RPMI7951 (cell line): ENCODE data around the gene COL18A1. TPM values are rescaled to one million over a fixed set of nuclear protein-coding genes. Genes with fewer than 3 reads are reported as not detected.
"Not testable (repeated sequence)": the region's sequence is repeated elsewhere in the genome, so short reads cannot be mapped to it uniquely, and the experiment has no call there.

ENCODE experiments used
- DNase-seq: peaks from one replicate; pipeline ENCODE4 v3.0.0-alpha.2; 2012; ENCODE audit warnings: low read depth
- total RNA-seq: library from RNA; depleted of rRNA; stranded (reverse); fragments of >200 nt; shearing (Covaris generic); gene quantifications from 2 replicates; pipeline ENCODE4 v1.2.3, GENCODE V29; 2014; rRNA removed

The COL18A1 gene
- 72.3 and 126 TPM in 2 replicates for total RNA-seq

DNA sequence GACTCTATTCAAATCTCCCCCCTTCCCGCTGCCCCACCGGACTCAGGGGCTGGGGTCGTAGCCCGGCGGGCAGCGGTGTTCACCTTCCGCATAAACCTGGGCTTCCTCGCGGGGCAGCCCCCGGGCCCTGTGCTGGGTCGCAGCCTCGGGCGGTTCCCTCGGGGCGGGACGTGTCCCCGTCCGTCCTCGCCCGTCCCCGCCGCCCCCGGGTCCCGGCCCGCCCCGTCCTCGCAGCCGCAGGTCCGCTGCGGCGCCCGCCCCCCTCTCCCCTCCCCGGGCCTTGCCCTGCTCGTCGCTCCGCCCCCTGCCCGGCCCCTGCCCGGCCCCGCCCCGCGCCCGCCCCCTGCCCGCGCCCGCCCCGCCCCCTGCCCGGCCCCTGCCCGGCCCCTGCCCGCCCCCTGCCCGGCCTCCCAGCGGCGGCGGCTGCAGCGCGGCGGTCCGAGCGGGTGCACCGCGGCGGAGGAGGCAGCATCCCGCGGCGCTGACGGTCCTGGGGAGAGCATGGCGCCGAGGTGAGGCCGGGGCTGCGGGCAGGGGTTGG lies at the start of gene COL18A1:
Gene COL18A1, plus strand, starts transcription at position 436 of the 541 bp plus-strand sequence. Its CDS starts 66 bp downstream, at position 502.
- peak; percentile 42 for DNase-seq

- DNase-seq, result no peak
Measured at GRCh38 chr21:45355573-45355972, 49.4 kb upstream of the COL18A1 start.

DNA sequence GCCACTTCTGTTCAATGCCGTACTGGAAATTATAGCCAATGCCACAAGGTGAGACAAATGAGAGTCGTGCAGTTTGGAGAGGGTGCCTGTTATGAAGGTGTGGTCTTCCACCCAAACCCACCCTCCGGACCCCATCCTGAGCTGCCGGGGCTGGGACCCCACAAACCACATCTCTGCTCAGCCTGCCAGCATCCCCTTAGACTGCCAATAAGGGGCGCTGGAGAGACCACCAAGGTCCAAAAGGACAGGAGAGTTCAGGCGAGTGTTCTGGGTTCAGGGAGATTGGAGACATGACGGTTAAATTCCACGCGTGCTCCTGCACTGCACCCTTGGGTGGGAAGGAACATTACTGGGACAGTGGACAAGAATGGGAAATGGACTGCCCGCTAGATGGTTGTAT lies 48.7 kb upstream of the COL18A1 start:
- no peak for DNase-seq

GRCh38 chr21:45356653-45357435 lies 48.1 kb upstream of the COL18A1 start:
- DNase-seq, result no peak

DNA sequence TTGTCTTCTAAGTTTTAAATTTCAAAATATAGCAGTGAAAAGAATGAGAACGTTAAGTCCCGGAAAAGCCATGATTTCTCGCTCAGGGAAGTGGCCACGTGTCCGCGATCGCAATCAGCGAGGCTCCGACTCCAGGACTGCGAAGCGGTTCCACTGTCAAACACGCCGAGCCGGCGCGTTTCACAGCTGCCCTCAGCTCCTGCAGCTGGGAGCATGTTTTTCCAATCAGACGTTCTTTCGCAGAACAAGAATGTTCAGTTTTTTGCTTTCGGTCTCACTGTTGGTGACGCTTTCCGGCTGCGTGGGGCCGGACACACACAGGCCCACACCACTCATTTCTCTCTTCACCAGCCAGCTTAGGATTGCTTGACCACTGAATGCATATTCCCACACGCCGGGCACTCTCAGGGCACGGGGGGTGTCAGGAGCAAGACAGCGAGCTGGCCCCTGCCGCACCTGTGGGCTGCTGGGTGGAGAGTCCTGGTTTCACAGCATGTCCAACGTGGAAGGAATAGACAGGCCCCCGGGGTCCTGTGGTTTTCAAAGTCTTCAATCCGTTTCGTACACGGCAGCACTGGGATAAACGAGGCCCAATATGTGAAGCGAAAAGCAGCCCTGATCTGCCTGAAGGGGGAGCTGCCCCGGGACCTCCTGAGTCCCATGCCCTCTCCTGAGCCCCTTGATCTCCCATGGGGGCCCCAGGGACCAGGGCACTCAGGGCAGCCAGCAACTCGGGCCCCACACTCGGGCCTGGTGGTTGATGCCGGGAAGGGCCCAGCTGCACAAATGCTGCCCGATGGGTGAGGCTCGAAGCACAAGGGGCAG lies 47.3 kb upstream of the COL18A1 start:
- DNase-seq, result no peak

GRCh38 chr21:45358261-45358670 lies 46.7 kb upstream of the COL18A1 start:
- no peak for DNase-seq

DNA sequence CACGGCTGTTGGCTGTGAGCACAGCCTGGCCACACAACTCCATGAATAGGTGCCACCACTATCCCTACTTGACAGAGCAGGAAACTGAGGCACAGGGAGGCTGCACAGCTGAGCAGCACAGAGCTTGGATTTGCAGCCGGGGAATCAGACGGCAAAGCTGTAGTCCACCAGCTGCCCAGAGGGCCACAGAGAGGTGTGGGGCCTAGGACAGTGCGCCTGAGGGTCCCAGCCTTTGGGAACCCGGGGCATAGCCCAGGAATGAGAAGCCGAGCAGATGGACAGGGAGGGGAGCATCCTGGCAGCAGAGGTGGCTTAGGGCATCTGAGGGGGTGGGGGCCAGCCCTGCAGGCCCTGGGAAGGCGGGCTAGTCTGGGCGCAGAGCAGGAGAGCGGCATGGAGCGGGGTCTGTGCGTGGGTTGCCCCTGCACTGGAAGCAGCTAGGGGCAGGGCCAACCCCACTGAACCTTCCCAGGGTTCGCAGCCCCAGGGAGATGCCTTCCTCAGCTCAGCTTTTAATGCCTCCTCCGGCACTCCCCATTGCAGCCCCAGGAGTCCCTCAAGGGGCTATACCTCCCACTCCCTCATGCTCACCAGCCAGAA lies 46.2 kb upstream of the COL18A1 start:
- DNase-seq, result no peak

- no peak for DNase-seq
Measured at GRCh38 chr21:45359451-45360217, 45.3 kb upstream of the COL18A1 start.

DNA sequence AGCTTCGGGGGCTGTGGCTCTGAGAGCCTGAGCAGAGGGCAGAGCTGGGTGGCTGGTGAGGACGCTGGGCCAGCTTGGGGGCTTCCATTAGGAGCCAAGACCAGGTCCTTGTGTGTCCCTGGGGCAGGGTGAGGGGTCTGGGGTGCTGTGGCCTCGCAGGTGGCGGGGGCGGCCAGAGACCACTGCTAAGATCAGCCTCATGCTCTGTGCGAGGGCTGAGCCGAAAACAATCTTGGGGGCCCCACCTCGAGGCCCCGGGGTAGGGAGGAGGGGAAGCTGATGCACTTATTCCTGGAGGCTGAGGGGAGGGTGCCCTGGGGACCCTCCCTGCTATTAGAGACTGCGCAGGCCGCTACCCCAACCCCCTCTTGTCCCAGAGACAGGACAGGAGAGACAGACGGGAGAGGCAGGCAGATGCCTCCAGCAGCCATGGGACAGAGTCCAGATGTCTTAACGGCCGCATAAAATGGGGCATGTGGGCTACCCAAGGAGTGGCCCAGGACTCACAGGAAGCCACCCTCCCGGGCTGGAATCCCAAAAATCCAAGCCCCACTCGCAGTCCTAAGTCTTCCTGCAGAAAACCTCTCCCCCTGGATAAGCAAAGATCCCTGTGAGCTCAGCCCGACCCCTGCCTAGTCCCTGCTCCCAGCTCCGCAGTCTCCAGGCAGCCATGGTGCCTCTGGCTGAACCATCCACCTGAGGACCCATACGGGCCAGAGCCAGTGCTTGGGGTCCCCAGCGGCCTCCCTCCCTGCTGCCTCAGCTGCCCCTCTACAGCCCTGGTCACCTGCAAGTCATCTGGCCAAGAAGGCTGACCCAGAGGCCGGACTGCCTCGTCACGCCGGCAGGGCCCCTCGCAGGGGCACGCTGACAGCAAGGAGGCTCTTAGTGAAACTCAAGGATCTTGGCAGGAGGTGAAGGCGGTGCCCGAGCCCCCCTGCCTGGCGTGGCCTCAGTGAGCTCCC lies 43.6 kb upstream of the COL18A1 start:
- DNase-seq, result no peak

DNA sequence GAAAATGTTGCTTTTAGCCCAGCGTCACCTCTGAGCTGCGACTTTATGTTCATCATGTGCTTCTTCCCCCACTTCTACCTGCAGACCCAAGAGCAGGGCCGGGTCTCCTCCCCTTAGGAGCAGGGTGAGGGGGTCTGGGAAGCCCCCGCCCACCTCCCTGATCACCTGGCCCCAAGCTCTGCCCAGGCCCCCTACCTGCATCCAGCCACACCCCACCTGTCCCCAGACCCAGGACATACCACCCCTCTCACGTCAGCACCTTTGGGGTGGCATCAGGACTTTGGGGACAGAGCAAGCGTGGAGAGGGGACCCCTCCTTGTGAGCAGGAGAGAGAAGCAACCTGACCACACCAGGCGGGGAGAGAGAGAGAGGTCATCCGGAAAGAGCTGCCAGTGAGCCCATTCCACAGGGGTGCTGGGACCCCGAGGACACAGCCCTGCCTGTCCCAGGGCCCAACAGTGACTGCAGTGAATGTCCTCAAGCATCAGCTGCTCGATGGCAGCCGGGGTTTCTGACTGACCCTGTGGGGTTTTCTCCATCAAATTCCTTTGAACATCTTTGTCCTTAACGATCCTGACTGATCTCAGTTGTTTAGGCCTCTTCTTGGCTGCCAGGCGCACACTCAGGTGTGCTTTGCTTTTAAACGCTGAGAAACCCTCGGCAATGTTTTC lies 42.8 kb upstream of the COL18A1 start:
- no peak for DNase-seq

- DNase-seq, result no peak
Measured at GRCh38 chr21:45362748-45363145, 42.2 kb upstream of the COL18A1 start.

GRCh38 chr21:45363272-45363671 lies 41.7 kb upstream of the COL18A1 start:
- DNase-seq, result not testable (repeated sequence)

GRCh38 chr21:45363921-45364467 lies 41.0 kb upstream of the COL18A1 start:
- DNase-seq, result peak; percentile 99

DNA sequence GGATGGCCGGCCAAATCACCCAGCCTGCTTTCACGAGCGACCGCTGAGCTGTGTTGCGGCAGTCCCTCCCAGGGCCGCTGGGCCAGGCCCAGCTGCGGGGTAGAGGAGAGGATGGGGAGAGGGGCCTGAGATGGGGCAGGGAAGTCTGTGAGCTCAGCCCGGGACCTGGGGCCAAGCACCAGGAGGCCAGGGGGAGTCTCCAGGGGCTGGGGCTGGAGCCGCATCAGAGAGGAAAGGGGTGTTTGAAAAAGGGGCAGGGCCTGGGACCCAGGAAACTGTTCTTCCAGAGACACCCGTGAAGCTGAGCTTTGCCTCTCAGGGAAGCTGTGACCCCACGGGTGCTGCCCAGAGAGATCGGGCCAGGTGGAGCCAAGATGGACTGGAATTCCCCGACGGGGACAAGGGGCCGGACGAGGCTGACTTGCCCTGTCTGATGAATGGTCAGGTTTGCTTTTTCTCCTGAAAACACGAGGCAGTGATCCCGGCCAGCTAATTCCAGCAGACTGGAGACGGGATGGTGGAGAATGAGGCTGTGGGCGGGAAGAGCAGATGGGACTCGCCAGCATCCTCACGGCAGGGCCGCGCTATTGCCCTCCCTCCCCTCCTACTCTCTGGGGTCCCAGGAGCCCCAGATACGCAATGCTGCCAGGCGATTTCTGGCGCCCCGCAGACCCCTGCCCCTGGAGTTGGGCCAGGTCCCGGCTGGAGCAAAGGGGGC lies 40.3 kb upstream of the COL18A1 start:
- peak; percentile 88 for DNase-seq

GRCh38 chr21:45365186-45365607 lies 39.8 kb upstream of the COL18A1 start:
- DNase-seq, result no peak

GRCh38 chr21:45365608-45366241 lies 39.2 kb upstream of the COL18A1 start:
- DNase-seq, result peak; percentile 89

DNA sequence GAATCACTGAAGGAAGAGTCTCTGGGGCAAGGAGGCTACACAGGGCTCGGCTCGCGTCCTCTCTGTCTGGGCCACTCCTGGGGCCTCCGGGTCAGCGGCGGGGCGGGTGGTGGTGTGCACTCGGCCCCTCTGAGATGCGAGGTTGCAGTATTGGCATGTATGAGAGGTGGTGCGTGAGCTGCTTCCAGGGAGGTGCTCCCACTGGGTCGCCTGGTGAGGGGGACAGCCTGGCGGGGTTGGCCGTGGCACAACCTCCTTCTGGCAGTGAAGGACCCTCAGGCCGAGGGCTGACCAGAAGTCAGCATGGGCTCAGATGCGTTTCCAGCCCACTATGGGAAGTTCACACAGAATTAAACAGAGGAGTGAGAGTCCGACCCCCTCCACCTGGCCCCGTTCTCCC lies 38.5 kb upstream of the COL18A1 start:
- DNase-seq, result no peak

DNA sequence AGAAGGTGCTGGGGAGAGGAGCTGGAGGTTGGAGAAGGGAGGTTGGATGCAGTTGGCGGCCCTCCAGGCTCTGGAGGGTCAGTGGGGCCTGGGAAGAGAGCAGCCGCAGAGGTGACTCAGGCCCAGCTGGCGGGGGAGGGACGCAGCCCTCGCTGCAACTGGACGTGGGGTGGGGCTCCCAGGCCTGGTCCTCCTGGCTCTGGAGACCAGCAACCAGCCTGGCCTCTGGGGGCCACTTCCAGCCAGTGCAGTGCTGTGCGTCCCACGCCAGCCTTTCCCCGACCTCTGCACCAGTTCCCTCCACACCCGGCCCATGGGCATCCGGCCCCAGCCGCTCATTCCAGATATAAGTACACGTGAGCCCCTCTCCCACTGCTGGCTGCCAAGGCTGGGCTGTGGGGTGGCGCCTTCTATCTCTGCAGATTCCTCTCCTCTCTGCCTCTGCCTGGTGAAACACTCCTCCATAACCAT lies 38.0 kb upstream of the COL18A1 start:
- DNase-seq, result peak; percentile 98
